HepG2 (cell line): ENCODE measurements around the gene HACD1. TPM values are rescaled to one million over a fixed set of nuclear protein-coding genes. Genes with fewer than 3 reads are reported as not detected.
A peak's percentile ranks its signal among the peaks of the same experiment; 100 is the strongest.

Source experiments
- ARNT ChIP-seq: fragments of 450-650 bp; IDR thresholded peaks from 2 replicates; pipeline ENCODE4 v1.6.1; 2017
- CBFB ChIP-seq: sonication (generic); formaldehyde crosslinking; IDR thresholded peaks from 2 replicates; pipeline ENCODE4 v1.4.0; 2020; ENCODE audit warnings: missing genetic modification reagents
- FIP1L1 ChIP-seq: fragments of 200-400 bp; formaldehyde crosslinking; IDR thresholded peaks from 2 replicates; pipeline ENCODE4 v1.6.1; 2018; ENCODE audit warnings: low read depth, mild to moderate bottlenecking, low read length, moderate library complexity, borderline replicate concordance; ENCODE audit not compliant: insufficient read depth
- GPBP1L1 ChIP-seq: sonication (generic); formaldehyde crosslinking; IDR thresholded peaks from 2 replicates; pipeline ENCODE4 v1.5.0; 2020; ENCODE audit warnings: mild to moderate bottlenecking, missing genetic modification reagents
- HNF4G ChIP-seq, 2 experiments: sonication (generic) in 1 of 2; formaldehyde crosslinking in 1 of 2; IDR thresholded peaks; 2 replicates each; pipeline versions ENCODE4 v1.4.0 to v1.6.1; 2011 to 2020; ENCODE audit warnings: borderline replicate concordance in 2 of 2, low read depth in 2 of 2, mild to moderate bottlenecking in 2 of 2, low read length in 1 of 2, missing genetic modification reagents in 1 of 2, moderate library complexity in 1 of 2
- HNRNPK ChIP-seq: fragments of 200-400 bp; formaldehyde crosslinking; IDR thresholded peaks from 2 replicates; pipeline ENCODE4 v1.6.1; 2018; ENCODE audit warnings: low read length, low read depth, moderate library complexity, mild to moderate bottlenecking; ENCODE audit not compliant: poor library complexity, severe bottlenecking
- JDP2 ChIP-seq: sonication (generic); formaldehyde crosslinking; IDR thresholded peaks from 2 replicates; pipeline ENCODE4 v1.8.1; 2022; ENCODE audit warnings: missing genetic modification reagents, borderline replicate concordance
- KDM6A ChIP-seq: IDR thresholded peaks from 2 replicates; pipeline ENCODE4 v1.6.1; 2016; ENCODE audit warnings: low read depth
- MXI1 ChIP-seq: IDR thresholded peaks from 3 replicates; pipeline ENCODE4 v1.6.1; 2012; ENCODE audit warnings: low read depth, low read length, inconsistent platforms, borderline replicate concordance
- NFE2L1 ChIP-seq: sonication (generic); formaldehyde crosslinking; IDR thresholded peaks from 2 replicates; pipeline ENCODE4 v1.4.0; 2020; ENCODE audit warnings: missing genetic modification reagents, mild to moderate bottlenecking, borderline replicate concordance
- NR2F1 ChIP-seq, 2 experiments: fragments of 450-650 bp in 1 of 2; formaldehyde crosslinking in 1 of 2; IDR thresholded peaks; 2 replicates each; pipeline versions ENCODE4 v1.5.0 to v1.6.1; 2016 to 2020; ENCODE audit warnings: mild to moderate bottlenecking in 1 of 2, missing compliant biosample characterization in 1 of 2, missing genetic modification reagents in 1 of 2, moderate library complexity in 1 of 2
- PATZ1 ChIP-seq: sonication (generic); formaldehyde crosslinking; IDR thresholded peaks from 2 replicates; pipeline ENCODE4 v1.4.0; 2020; ENCODE audit warnings: missing genetic modification reagents
- ZBTB38 ChIP-seq: sonication (generic); formaldehyde crosslinking; IDR thresholded peaks from 2 replicates; pipeline ENCODE4 v1.5.1; 2020; ENCODE audit warnings: mild to moderate bottlenecking, missing genetic modification reagents
- ZFYVE20 ChIP-seq: sonication (generic); formaldehyde crosslinking; IDR thresholded peaks from 2 replicates; pipeline ENCODE4 v1.8.0; 2023; ENCODE audit warnings: low read depth, mild to moderate bottlenecking, moderate library complexity, missing genetic modification reagents, borderline replicate concordance
- ZKSCAN8 ChIP-seq: IDR thresholded peaks from 2 replicates; pipeline ENCODE4 v1.6.1; 2016; ENCODE audit warnings: borderline replicate concordance, missing genetic modification reagents, missing compliant biosample characterization
- ZNF101 ChIP-seq: sonication (generic); formaldehyde crosslinking; IDR thresholded peaks from 2 replicates; pipeline ENCODE4 v1.4.0; 2020; ENCODE audit warnings: mild to moderate bottlenecking, low read depth, missing genetic modification reagents, borderline replicate concordance
- ZNF124 ChIP-seq: sonication (generic); formaldehyde crosslinking; IDR thresholded peaks from 2 replicates; pipeline ENCODE4 v1.4.0; 2020; ENCODE audit warnings: missing genetic modification reagents
- ZNF180 ChIP-seq: sonication (generic); formaldehyde crosslinking; IDR thresholded peaks from 2 replicates; pipeline ENCODE4 v1.4.0; 2020; ENCODE audit warnings: low read depth, missing genetic modification reagents, borderline replicate concordance
- ZNF580 ChIP-seq: IDR thresholded peaks from 2 replicates; pipeline ENCODE4 v1.6.1; 2016; ENCODE audit warnings: low read depth, borderline replicate concordance
- polyA plus RNA-seq, 8 experiments: library from polyadenylated mRNA; depleted of rRNA in 3 of 8; stranded (reverse) in 7 of 8; unstranded in 1 of 8; fragments of >200 nt; fragmentation: Illumina TruSeq in 4 of 8; extraction: Trizol in 4 of 8; gene quantifications; 2 replicates each; pipeline versions ENCODE4 v1.2.1 to v1.2.3, GENCODE V29; 2011 to 2016; ENCODE audit warnings: low read depth in 4 of 8, missing spikeins in 1 of 8, mixed read lengths in 1 of 8; ENCODE audit not compliant: insufficient read depth in 1 of 8
- total RNA-seq, 5 experiments: library from RNA; depleted of rRNA; stranded (reverse); fragments of >200 nt; fragmentation: Illumina TruSeq; extraction: Trizol; gene quantifications; 2 replicates each; pipeline ENCODE4 v1.2.3, GENCODE V29; 2016; ENCODE audit warnings: low read depth in 1 of 5
- TF ChIP-seq, protein P1 (sequence below): IDR thresholded peaks from 2 replicates; pipeline ENCODE4 v1.6.1; 2012; ENCODE audit warnings: inconsistent platforms
- TF ChIP-seq, protein P2 (sequence below): sonication (generic); formaldehyde crosslinking; IDR thresholded peaks from 2 replicates; pipeline ENCODE4 v1.8.0; 2022; ENCODE audit warnings: mild to moderate bottlenecking, missing genetic modification reagents, moderate library complexity
- TF ChIP-seq, protein P3 (sequence below), 2 experiments: fragments of 450-650 bp in 1 of 2; sonication (generic) in 1 of 2; formaldehyde crosslinking; IDR thresholded peaks; 2 replicates each; pipeline versions ENCODE4 v1.5.0 to v1.8.0; 2020 to 2022; ENCODE audit warnings: mild to moderate bottlenecking in 1 of 2, missing genetic modification reagents in 1 of 2

The HACD1 gene
- total and polyA plus RNA-seq, 2 of the 13 experiments (the other 11 are each of a cell fraction or from before 2014, with no cell fraction given), result 43.4 to 47.6 TPM

- TF ChIP-seq ZNF101 (CRISPR knock-in tag) (no peak), ARNT (no peak), KDM6A (CRISPR knock-in tag) (no peak), ZNF124 (CRISPR knock-in tag) (peak; percentile 23; the same call in 1 of the 2 replicates), NFE2L1 (CRISPR knock-in tag) (no peak), GPBP1L1 (CRISPR knock-in tag) (no peak), NR2F1 (CRISPR knock-in tag; IDR thresholded peaks at IDR 0.05) (no peak), FIP1L1 (no peak), ZNF580 (CRISPR knock-in tag) (no peak), ZNF180 (CRISPR knock-in tag) (no peak), CBFB (CRISPR knock-in tag) (no peak), JDP2 (CRISPR knock-in tag) (no peak), HNF4G (IDR thresholded peaks at IDR 0.05; ENCODE audit: borderline replicate concordance, low read depth, low read length) (no peak), HNF4G (CRISPR knock-in tag; IDR thresholded peaks at IDR 0.05; ENCODE audit: borderline replicate concordance, low read depth) (peak; percentile 31; the same call in 1 of the 2 replicates), ZKSCAN8 (CRISPR knock-in tag) (no peak), PATZ1 (peak; percentile 79; the same call in 1 of the 2 replicates), HNRNPK (peak; percentile 22), ZBTB38 (CRISPR knock-in tag) (no peak), MXI1 (peak; percentile 73; the same call in 2 of the 3 replicates), ZFYVE20 (CRISPR knock-in tag) (0 out of 2 replicates have a peak, but pooled peaks have one; percentile 39)
- TF ChIP-seq, protein P1, sequence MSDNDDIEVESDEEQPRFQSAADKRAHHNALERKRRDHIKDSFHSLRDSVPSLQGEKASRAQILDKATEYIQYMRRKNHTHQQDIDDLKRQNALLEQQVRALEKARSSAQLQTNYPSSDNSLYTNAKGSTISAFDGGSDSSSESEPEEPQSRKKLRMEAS, result peak; percentile 63
- TF ChIP-seq, protein P2, sequence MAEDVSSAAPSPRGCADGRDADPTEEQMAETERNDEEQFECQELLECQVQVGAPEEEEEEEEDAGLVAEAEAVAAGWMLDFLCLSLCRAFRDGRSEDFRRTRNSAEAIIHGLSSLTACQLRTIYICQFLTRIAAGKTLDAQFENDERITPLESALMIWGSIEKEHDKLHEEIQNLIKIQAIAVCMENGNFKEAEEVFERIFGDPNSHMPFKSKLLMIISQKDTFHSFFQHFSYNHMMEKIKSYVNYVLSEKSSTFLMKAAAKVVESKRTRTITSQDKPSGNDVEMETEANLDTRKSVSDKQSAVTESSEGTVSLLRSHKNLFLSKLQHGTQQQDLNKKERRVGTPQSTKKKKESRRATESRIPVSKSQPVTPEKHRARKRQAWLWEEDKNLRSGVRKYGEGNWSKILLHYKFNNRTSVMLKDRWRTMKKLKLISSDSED (CRISPR knock-in tag), result no peak
- TF ChIP-seq, protein P3, sequence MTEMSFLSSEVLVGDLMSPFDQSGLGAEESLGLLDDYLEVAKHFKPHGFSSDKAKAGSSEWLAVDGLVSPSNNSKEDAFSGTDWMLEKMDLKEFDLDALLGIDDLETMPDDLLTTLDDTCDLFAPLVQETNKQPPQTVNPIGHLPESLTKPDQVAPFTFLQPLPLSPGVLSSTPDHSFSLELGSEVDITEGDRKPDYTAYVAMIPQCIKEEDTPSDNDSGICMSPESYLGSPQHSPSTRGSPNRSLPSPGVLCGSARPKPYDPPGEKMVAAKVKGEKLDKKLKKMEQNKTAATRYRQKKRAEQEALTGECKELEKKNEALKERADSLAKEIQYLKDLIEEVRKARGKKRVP (CRISPR knock-in tag; IDR thresholded peaks at IDR 0.05), result peak in 1 of 2 experiments; percentile 42; a peak in 2 of 4 replicates
These were observed at the start of gene HACD1 (continued) for GRCh38 chr10:17617031-17617911.
